ENCODE measurements around the gene SH2D2A.

SH2D2A gene

DNA sequence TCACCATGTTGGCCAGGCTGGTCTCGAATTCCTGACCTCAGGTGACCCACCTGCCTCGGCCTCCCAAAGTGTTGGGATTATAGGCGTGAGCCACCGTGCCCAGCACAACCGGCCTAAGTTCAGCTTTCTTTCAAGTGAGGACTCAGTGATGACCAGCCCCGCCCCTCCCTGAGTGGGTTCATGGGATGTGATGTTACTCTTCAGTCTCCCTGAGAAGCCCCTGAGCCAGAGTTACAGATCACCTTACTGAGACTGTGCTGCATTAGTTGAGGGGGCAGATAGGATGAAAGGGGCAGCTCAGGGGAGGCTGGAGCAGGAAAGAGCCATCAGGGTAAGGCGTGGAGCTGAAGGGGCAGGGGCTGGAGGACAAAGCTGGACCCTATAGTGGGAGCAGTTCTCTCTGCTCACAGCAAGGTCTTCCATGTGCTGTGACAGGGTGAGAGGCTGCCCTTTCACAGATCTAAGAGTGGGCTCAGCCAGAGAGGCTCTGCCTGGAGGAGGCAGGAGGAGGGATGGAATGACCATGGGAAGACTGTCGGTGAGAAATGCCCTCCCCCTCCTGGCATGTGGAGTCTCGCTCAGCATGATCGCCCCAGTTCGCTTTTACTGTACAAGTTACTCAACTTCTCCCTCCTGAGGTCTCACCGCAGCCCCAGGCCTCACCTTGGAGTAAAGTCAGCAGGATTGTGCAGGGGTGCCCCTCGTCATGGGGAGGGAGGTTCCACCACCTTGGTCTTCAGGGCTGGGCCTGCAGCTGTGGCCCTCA lies 13.4 kb downstream of the SH2D2A start:
- no peak for DNase-seq (ENCODE audit: low read depth in 2 of 2)

DNA sequence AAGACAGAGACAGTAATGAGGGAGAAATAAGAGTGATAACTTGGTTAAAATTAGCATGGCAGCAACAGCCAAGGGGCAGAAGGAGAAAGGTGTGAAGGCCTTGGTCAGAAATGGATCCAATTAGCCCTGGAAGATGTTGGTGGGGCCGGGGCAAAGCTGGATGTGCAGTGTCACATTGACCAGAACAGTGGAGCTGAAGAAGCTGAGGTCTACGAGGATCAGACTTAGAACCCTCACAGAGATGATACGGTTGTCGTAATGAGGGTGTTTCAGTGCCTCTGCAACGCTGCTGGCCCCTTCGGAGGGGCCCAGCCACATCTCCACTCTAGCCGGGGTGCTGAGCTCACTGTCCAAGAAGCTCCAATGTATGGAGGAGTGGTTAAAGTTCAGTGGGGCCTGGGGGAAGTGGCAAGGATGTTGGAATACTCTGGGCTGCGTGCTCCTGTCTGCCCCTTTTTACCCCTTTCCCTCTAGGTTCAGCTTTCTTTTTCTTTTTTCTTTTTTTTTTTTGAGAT lies 14.2 kb downstream of the SH2D2A start:
- no peak for DNase-seq (ENCODE audit: low read depth in 2 of 2)

- peak; percentile 97 for DNase-seq (ENCODE audit: low read depth in 2 of 2)
Observed at GRCh38 chr1:156801409-156802121, 15.1 kb downstream of the SH2D2A start.

- DNase-seq (ENCODE audit: low read depth in 2 of 2): no peak
Observed at GRCh38 chr1:156797212-156797871, 19.3 kb downstream of the SH2D2A start.

- DNase-seq (ENCODE audit: low read depth in 2 of 2): no peak
Observed at GRCh38 chr1:156796340-156797097, 20.1 kb downstream of the SH2D2A start.

GRCh38 chr1:156795787-156796186 lies 20.9 kb downstream of the SH2D2A start:
- DNase-seq (ENCODE audit: low read depth in 2 of 2): no peak

DNA sequence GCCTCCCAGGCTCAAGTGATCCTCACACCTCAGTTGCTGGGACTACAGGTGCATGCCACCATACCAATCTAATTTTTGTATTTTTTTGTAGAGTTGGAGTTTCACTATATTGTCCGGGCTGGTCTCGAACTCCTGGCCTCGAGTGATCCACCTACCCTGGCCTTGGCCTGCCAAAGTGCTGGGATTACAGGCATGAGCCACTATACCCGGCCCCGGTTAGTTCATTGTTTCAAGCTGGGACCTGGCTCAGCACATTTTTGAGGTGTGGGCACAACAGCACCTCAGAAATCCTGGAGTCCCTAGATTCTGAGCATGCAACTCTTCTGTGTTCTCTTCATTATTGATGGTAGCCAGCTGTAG lies 21.3 kb downstream of the SH2D2A start:
- no peak for DNase-seq (ENCODE audit: low read depth in 2 of 2)

GRCh38 chr1:156794506-156795373 lies 21.9 kb downstream of the SH2D2A start:
- no peak for DNase-seq (ENCODE audit: low read depth in 2 of 2)

- no peak for DNase-seq (ENCODE audit: low read depth in 2 of 2)
Observed at GRCh38 chr1:156789621-156790318, 26.9 kb downstream of the SH2D2A start.

GRCh38 chr1:156788136-156788535 lies 28.5 kb downstream of the SH2D2A start:
- no peak for DNase-seq (ENCODE audit: low read depth in 2 of 2)

DNA sequence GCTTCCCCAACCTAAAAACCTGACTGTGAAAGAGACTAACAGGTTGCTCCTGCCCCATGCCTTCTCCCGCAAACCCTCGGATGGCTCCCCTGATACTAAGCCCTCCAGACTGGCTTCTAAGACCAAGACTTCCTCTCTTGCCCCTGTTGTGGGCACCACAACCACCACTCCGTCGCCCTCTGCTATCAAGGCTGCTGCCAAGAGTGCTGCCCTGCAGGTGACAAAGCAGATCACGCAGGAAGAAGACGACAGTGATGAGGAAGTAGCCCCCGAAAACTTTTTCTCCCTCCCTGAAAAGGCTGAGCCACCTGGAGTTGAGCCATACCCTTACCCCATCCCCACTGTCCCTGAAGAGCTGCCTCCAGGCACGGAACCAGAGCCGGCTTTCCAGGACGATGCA lies 30.0 kb downstream of the SH2D2A start:
- DNase-seq (ENCODE audit: low read depth in 2 of 2): no peak

DNA sequence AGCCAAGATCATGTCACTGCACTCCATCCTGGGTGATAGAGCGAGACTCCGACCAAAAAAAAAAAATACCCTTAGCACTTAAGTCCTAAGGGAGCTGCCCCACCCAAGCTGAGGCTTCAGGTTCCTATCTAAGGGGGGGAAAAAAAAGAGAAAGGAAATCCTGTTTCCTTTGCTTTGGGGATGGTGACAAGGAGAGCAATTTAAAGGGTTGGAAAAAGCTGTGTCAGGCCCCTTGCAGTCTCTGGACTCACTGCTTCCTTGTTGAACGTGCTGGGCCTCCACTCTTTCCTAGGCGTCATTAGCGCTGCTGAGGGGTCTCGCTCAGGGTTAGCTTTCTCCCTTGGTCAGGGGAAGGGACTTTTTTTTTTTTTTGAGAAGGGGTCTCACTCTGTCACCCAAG lies 31.2 kb downstream of the SH2D2A start:
- DNase-seq (ENCODE audit: low read depth in 2 of 2): no peak

- no peak for DNase-seq (ENCODE audit: low read depth in 2 of 2)
Observed at GRCh38 chr1:156781585-156782186, 35.0 kb downstream of the SH2D2A start.

DNA sequence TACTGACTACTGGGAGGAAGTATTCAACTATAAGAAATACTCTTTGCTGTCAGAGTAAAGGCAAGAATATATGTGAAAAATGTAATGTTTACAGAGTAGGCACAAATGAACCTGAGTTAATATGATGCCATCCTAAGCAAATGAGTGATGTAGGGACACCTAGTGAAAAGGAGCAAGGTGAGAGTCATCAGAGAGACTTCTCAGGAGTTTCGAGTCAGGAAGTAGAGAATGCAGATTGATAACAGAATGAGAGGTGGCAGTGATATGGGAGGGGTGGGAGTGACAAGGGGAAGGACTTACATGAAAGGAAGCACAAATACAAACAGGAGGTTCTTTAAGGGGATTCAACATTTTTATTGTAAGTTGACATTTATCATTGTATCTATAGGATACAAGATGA lies 39.1 kb downstream of the SH2D2A start:
- no peak for DNase-seq (ENCODE audit: low read depth in 2 of 2)

- DNase-seq (ENCODE audit: low read depth in 2 of 2): no peak
Observed at GRCh38 chr1:156776942-156777341, 39.7 kb downstream of the SH2D2A start.

- DNase-seq (ENCODE audit: low read depth in 2 of 2): no peak
Observed at GRCh38 chr1:156775799-156776198, 40.8 kb downstream of the SH2D2A start.

- DNase-seq (ENCODE audit: low read depth in 2 of 2): no peak
Observed at GRCh38 chr1:156773607-156774006, 43.0 kb downstream of the SH2D2A start.

DNA sequence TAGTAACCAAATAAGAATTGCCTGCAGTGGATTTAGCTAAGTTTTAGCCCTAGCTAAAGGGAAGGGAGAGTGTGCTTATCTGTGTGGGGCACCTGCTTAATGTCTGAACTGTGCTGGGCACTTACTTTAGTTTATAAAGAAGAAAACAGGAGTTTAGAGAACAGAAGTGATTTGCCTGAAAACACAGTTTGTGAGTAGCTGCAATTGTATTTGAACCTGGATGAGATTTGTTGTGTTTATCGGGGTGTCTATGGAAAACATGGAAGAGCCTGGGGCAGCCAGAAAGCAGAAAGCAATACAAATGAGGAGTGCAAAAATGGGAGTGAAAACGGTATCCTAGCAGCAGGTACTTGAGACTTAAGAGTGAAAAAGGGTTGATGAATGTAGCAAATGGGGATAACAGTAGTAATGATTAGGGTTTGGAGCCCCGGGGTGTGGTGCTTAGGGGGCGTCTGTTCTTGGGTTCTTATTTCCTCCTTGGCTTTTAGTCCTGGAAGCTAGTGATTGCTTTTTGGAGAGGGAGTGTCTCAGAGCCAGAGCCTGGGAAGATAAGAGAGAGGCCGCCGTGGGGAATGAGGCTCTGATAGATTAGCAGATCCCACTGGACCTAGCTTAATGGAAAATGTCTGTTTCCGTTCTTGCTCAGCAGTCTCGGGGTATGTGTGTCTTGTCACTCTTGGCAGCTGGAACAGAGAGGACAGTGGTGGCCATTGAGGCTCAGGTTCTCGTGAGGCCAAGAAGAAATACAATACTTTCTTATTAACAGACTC lies 43.7 kb downstream of the SH2D2A start:
- DNase-seq (ENCODE audit: low read depth in 2 of 2): no peak

DNA sequence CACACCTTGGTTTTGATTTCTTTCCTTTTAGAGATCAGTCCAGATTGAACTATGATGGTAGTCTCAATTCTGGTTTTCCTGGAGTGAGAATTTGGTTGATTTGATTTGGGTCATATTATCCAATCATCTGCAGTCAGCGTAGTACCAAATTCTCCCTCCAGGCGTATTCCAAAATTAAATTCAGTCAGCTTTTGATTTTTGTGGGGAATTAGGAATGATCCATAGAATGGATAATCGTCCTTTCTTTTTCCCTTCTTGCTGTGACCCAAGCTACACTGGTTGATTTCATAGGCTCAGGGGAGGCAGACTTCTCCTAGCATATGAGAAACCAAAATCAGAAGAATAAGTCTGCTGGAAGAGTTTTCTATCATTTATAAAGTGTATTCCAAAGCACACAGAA lies 44.4 kb downstream of the SH2D2A start:
- no peak for DNase-seq (ENCODE audit: low read depth in 2 of 2)

All from fibroblast of skin of left biceps (primary cell).